ENCODE results near the gene PCP4L1. TPM values are rescaled to one million over a fixed set of nuclear protein-coding genes. Genes with fewer than 3 reads are reported as not detected.

The PCP4L1 gene
- total RNA-seq, 1 donor from 2014 or later, result not detected

GRCh38 chr1:161266836-161267235 lies 8.3 kb downstream of the PCP4L1 start:
- Mint-ChIP-seq H3K9me3 (no peaks in the 10 kb centered on the region), H3K4me3 (no peak overlapping the region), H3K4me1 (no peaks in the 10 kb centered on the region), H3K27ac (no peak overlapping the region), H3K36me3 (ENCODE audit: low read depth) (no peaks in the 10 kb centered on the region), H3K27me3 (peaks cover 21% of the 10 kb centered on the region)
- intact Hi-C loops (cut with micrococcal nuclease), result no loop called here
- no peak for DNase-seq

GRCh38 chr1:161267321-161267720 lies 8.8 kb downstream of the PCP4L1 start:
- Mint-ChIP-seq H3K27me3 (peaks cover 20% of the 10 kb centered on the region), H3K4me1 (no peaks in the 10 kb centered on the region)

GRCh38 chr1:161273402-161273801 lies 14.9 kb downstream of the PCP4L1 start:
- Mint-ChIP-seq H3K27ac (no peak overlapping the region), H3K4me3 (no peak overlapping the region), H3K4me1 (no peaks in the 10 kb centered on the region), H3K36me3 (ENCODE audit: low read depth) (no peaks in the 10 kb centered on the region), H3K9me3 (no peaks in the 10 kb centered on the region), H3K27me3 (peaks cover 29% of the 10 kb centered on the region)
- DNase-seq, result no peak
- intact Hi-C loops (cut with micrococcal nuclease), result no loop called here

More at GRCh38 chr1:161267321-161267720, 8.8 kb downstream of the PCP4L1 start:
- intact Hi-C loops (cut with micrococcal nuclease), result no loop called here
- H3K27ac Mint-ChIP-seq, result no peak overlapping the region
- no peaks in the 10 kb centered on the region for H3K9me3 Mint-ChIP-seq
- H3K36me3 Mint-ChIP-seq (ENCODE audit: low read depth), result no peaks in the 10 kb centered on the region
- DNase-seq, result no peak
- no peak overlapping the region for H3K4me3 Mint-ChIP-seq

GRCh38 chr1:161274874-161275273 lies 16.3 kb downstream of the PCP4L1 start:
- peaks cover 31% of the 10 kb centered on the region for H3K27me3 Mint-ChIP-seq
- no peak for DNase-seq
- H3K4me3 Mint-ChIP-seq, result no peak overlapping the region
- H3K4me1 Mint-ChIP-seq, result no peaks in the 10 kb centered on the region
- no peaks in the 10 kb centered on the region for H3K36me3 Mint-ChIP-seq (ENCODE audit: low read depth)
- no peak overlapping the region for H3K27ac Mint-ChIP-seq
- intact Hi-C loops (cut with micrococcal nuclease), result no loop called here
- H3K9me3 Mint-ChIP-seq, result no peaks in the 10 kb centered on the region

- Mint-ChIP-seq H3K27me3 (peaks cover 30% of the 10 kb centered on the region), H3K4me1 (no peaks in the 10 kb centered on the region), H3K9me3 (no peaks in the 10 kb centered on the region), H3K36me3 (ENCODE audit: low read depth) (no peaks in the 10 kb centered on the region), H3K27ac (no peak overlapping the region), H3K4me3 (no peak overlapping the region)
- intact Hi-C loops (cut with micrococcal nuclease), result no loop called here
- DNase-seq, result no peak
Measured at GRCh38 chr1:161282991-161283390, 24.4 kb downstream of the PCP4L1 start.

- H3K4me1 Mint-ChIP-seq, result no peaks in the 10 kb centered on the region
- no peaks in the 10 kb centered on the region for H3K36me3 Mint-ChIP-seq (ENCODE audit: low read depth)
- H3K27ac Mint-ChIP-seq, result no peak overlapping the region
- peaks cover 24% of the 10 kb centered on the region for H3K27me3 Mint-ChIP-seq
- intact Hi-C loops (cut with micrococcal nuclease), result no loop called here
- no peak for DNase-seq
- no peaks in the 10 kb centered on the region for H3K9me3 Mint-ChIP-seq
- H3K4me3 Mint-ChIP-seq, result no peak overlapping the region
Measured at GRCh38 chr1:161285113-161285512, 26.6 kb downstream of the PCP4L1 start.

- no peak overlapping the region for H3K4me3 Mint-ChIP-seq
- H3K36me3 Mint-ChIP-seq (ENCODE audit: low read depth), result no peaks in the 10 kb centered on the region
- H3K27me3 Mint-ChIP-seq, result peaks cover 22% of the 10 kb centered on the region
- intact Hi-C loops (cut with micrococcal nuclease), result no loop called here
- DNase-seq, result no peak
- no peak overlapping the region for H3K27ac Mint-ChIP-seq
- H3K4me1 Mint-ChIP-seq, result no peaks in the 10 kb centered on the region
- H3K9me3 Mint-ChIP-seq, result no peaks in the 10 kb centered on the region
Measured at GRCh38 chr1:161285521-161285920, 27.0 kb downstream of the PCP4L1 start.

- Mint-ChIP-seq H3K4me3 (no peak overlapping the region), H3K9me3 (no peaks in the 10 kb centered on the region), H3K27ac (no peak overlapping the region), H3K4me1 (no peaks in the 10 kb centered on the region), H3K36me3 (ENCODE audit: low read depth) (no peaks in the 10 kb centered on the region), H3K27me3 (peaks cover 21% of the 10 kb centered on the region)
- intact Hi-C loops (cut with micrococcal nuclease), result no loop called here
- DNase-seq, result no peak
Measured at GRCh38 chr1:161287482-161288054, 29.0 kb downstream of the PCP4L1 start.

- Mint-ChIP-seq H3K27ac (no peak overlapping the region), H3K9me3 (no peaks in the 10 kb centered on the region), H3K27me3 (no peaks in the 10 kb centered on the region), H3K36me3 (ENCODE audit: low read depth) (no peaks in the 10 kb centered on the region), H3K4me1 (no peaks in the 10 kb centered on the region), H3K4me3 (no peak overlapping the region)
- intact Hi-C loops (cut with micrococcal nuclease), result loop anchor here (1.0 to 5.0 kb wide), 2 partner anchors 63 to 83 kb away; no protein-coding TSS in a partner anchor
- no peak for DNase-seq
Measured at GRCh38 chr1:161290779-161291178, 32.2 kb downstream of the PCP4L1 start.

- H3K4me3 Mint-ChIP-seq, result no peak overlapping the region
- no peak for DNase-seq
- no peaks in the 10 kb centered on the region for H3K27me3 Mint-ChIP-seq
- intact Hi-C loops (cut with micrococcal nuclease), result no loop called here
- H3K9me3 Mint-ChIP-seq, result no peaks in the 10 kb centered on the region
- peaks cover 3% of the 10 kb centered on the region for H3K4me1 Mint-ChIP-seq
- no peak overlapping the region for H3K27ac Mint-ChIP-seq
- no peaks in the 10 kb centered on the region for H3K36me3 Mint-ChIP-seq (ENCODE audit: low read depth)
Measured at GRCh38 chr1:161297415-161297814, 38.9 kb downstream of the PCP4L1 start.

GRCh38 chr1:161298116-161298515 lies 39.6 kb downstream of the PCP4L1 start:
- Mint-ChIP-seq H3K4me1 (peaks cover 3% of the 10 kb centered on the region), H3K36me3 (ENCODE audit: low read depth) (no peaks in the 10 kb centered on the region), H3K27me3 (no peaks in the 10 kb centered on the region), H3K27ac (no peak overlapping the region), H3K4me3 (no peak overlapping the region), H3K9me3 (no peaks in the 10 kb centered on the region)
- DNase-seq, result no peak
- intact Hi-C loops (cut with micrococcal nuclease), result no loop called here

GRCh38 chr1:161299347-161299746 lies 40.8 kb downstream of the PCP4L1 start:
- DNase-seq, result no peak
- no peaks in the 10 kb centered on the region for H3K27me3 Mint-ChIP-seq
- H3K4me1 Mint-ChIP-seq, result peaks cover 11% of the 10 kb centered on the region
- peaks cover 4% of the 10 kb centered on the region for H3K36me3 Mint-ChIP-seq (ENCODE audit: low read depth)
- H3K4me3 Mint-ChIP-seq, result no peak overlapping the region
- intact Hi-C loops (cut with micrococcal nuclease), result no loop called here
- no peak overlapping the region for H3K27ac Mint-ChIP-seq
- H3K9me3 Mint-ChIP-seq, result no peaks in the 10 kb centered on the region

GRCh38 chr1:161300478-161300877 lies 41.9 kb downstream of the PCP4L1 start:
- Mint-ChIP-seq H3K27me3 (no peaks in the 10 kb centered on the region), H3K36me3 (ENCODE audit: low read depth) (peaks cover 4% of the 10 kb centered on the region), H3K4me1 (peaks cover 19% of the 10 kb centered on the region), H3K27ac (no peak overlapping the region), H3K4me3 (no peak overlapping the region), H3K9me3 (no peaks in the 10 kb centered on the region)
- no peak for DNase-seq
- intact Hi-C loops (cut with micrococcal nuclease), result no loop called here

GRCh38 chr1:161304927-161305866 lies 46.7 kb downstream of the PCP4L1 start:
- H3K27ac Mint-ChIP-seq, result peak overlapping the region; percentile 87
- no peaks in the 10 kb centered on the region for H3K27me3 Mint-ChIP-seq
- DNase-seq, result no peak
- peaks cover 6% of the 10 kb centered on the region for H3K36me3 Mint-ChIP-seq (ENCODE audit: low read depth)
- peak overlapping the region; percentile 99 for H3K4me3 Mint-ChIP-seq
- intact Hi-C loops (cut with micrococcal nuclease), result no loop called here
- H3K9me3 Mint-ChIP-seq, result no peaks in the 10 kb centered on the region
- peaks cover 38% of the 10 kb centered on the region for H3K4me1 Mint-ChIP-seq

Measured in activated CD4-positive, alpha-beta T cell treated with anti-CD3 and anti-CD28 coated beads, Interleukin-2, amount 10 ng/mL, durations not matched to agents 24 days and 14 days (primary cell).